HEK293 (cell line): Measurements from ENCODE around the gene ERFE.
A peak's percentile ranks its signal among the peaks of the same experiment; 100 is the strongest.

Source experiments
- CTCF ChIA-PET: fragments of 350-600 bp; formaldehyde crosslinking; extraction: SDS; loops from one replicate; lab custom pipeline; 2021; ENCODE audit warnings: antibody characterized with exemption; lab: Yijun Ruan, JAX
- POLR2A ChIA-PET: fragments of 300-600 bp; formaldehyde crosslinking; extraction: SDS; loops from one replicate; lab custom pipeline; 2020; ENCODE audit warnings: antibody characterized with exemption, inconsistent platforms; lab: Yijun Ruan, JAX
- H3K27ac ChIP-seq: fragments of 200-500 bp; sonication (Bioruptor generic); 2 replicates; pipeline ENCODE4 v1.5.1; 2014; ENCODE audit warnings: low read depth, low read length, control low read depth, inconsistent platforms; ENCODE audit errors: extremely low read depth
- H3K36me3 ChIP-seq, 2 experiments: fragments of 200-500 bp in 1 of 2; sonication (Bioruptor generic) in 1 of 2; 1 replicate in 1 of 2; 2 replicates in 1 of 2; pipeline ENCODE4 v1.5.1; 2014 to 2017; ENCODE audit warnings: inconsistent platforms in 2 of 2, low read length in 2 of 2; ENCODE audit not compliant: control insufficient read depth in 2 of 2, insufficient read depth in 1 of 2
- H3K4me1 ChIP-seq: fragments of 200-500 bp; sonication (Bioruptor generic); 2 replicates; pipeline ENCODE4 v1.5.1; 2014; ENCODE audit warnings: mild to moderate bottlenecking, low read length, inconsistent platforms; ENCODE audit not compliant: control insufficient read depth, insufficient read depth
- H3K4me3 ChIP-seq: 2 replicates; pipeline ENCODE4 v1.5.1; 2011; ENCODE audit warnings: low read depth, mild to moderate bottlenecking, control low read depth, low read length, moderate library complexity
- H3K9me3 ChIP-seq: fragments of 200-500 bp; sonication (Bioruptor generic); 2 replicates; pipeline ENCODE4 v1.5.1; 2014; ENCODE audit warnings: low read depth, low read length, inconsistent platforms; ENCODE audit not compliant: control insufficient read depth, insufficient read depth
- EGR2 ChIP-seq: fragments of 450-650 bp; formaldehyde crosslinking; IDR thresholded peaks from 2 replicates; pipeline ENCODE4 v1.5.1; 2016; ENCODE audit warnings: low read depth, missing biosample characterization, missing genetic modification characterization
- HOXA7 ChIP-seq: sonication (generic); formaldehyde crosslinking; IDR thresholded peaks from 2 replicates; pipeline ENCODE4 v1.8.1; 2022; ENCODE audit warnings: missing genetic modification reagents, borderline replicate concordance
- OSR2 ChIP-seq: fragments of 450-650 bp; formaldehyde crosslinking; IDR thresholded peaks from 2 replicates; pipeline ENCODE4 v1.5.1; 2016; ENCODE audit warnings: missing biosample characterization, missing genetic modification characterization
- RBAK ChIP-seq: fragments of 450-650 bp; formaldehyde crosslinking; IDR thresholded peaks from 2 replicates; pipeline ENCODE4 v1.5.1; 2016; ENCODE audit warnings: missing biosample characterization, missing genetic modification characterization
- REPIN1 ChIP-seq: fragments of 450-650 bp; formaldehyde crosslinking; IDR thresholded peaks from 2 replicates; pipeline ENCODE4 v1.5.1; 2017; ENCODE audit warnings: missing biosample characterization, missing genetic modification characterization, low read depth
- SP3 ChIP-seq: fragments of 450-650 bp; formaldehyde crosslinking; IDR thresholded peaks from 2 replicates; pipeline ENCODE4 v1.5.1; 2016; ENCODE audit warnings: missing biosample characterization, missing genetic modification characterization
- ZBTB44 ChIP-seq: fragments of 450-650 bp; IDR thresholded peaks from 2 replicates; pipeline ENCODE4 v1.5.1; 2018; ENCODE audit warnings: missing biosample characterization, mild to moderate bottlenecking, missing genetic modification characterization
- ZBTB7A ChIP-seq: fragments of 450-650 bp; formaldehyde crosslinking; IDR thresholded peaks from 2 replicates; pipeline ENCODE4 v1.5.1; 2016; ENCODE audit warnings: low read depth, missing biosample characterization, missing genetic modification characterization
- ZFHX2 ChIP-seq: fragments of 450-650 bp; formaldehyde crosslinking; conservative IDR thresholded peaks from 2 replicates; pipeline ENCODE4 v1.5.1; 2016; ENCODE audit warnings: missing biosample characterization, missing genetic modification characterization
- ZNF10 ChIP-seq: fragments of 450-650 bp; formaldehyde crosslinking; IDR thresholded peaks from 2 replicates; pipeline ENCODE4 v1.5.1; 2017; ENCODE audit warnings: missing biosample characterization, missing genetic modification characterization
- ZNF114 ChIP-seq: fragments of 450-650 bp; formaldehyde crosslinking; IDR thresholded peaks from 2 replicates; pipeline ENCODE4 v1.5.0; 2017; ENCODE audit warnings: missing biosample characterization, missing genetic modification characterization
- ZNF132 ChIP-seq: fragments of 450-650 bp; formaldehyde crosslinking; IDR thresholded peaks from 2 replicates; pipeline ENCODE4 v1.5.1; 2017; ENCODE audit warnings: missing biosample characterization, missing genetic modification characterization, borderline replicate concordance
- ZNF138 ChIP-seq: fragments of 450-650 bp; formaldehyde crosslinking; IDR thresholded peaks from 2 replicates; pipeline ENCODE4 v1.5.1; 2016; ENCODE audit warnings: missing biosample characterization, missing genetic modification characterization, borderline replicate concordance
- ZNF169 ChIP-seq: fragments of 450-650 bp; formaldehyde crosslinking; IDR thresholded peaks from 2 replicates; pipeline ENCODE4 v1.5.1; 2016; ENCODE audit warnings: missing biosample characterization, missing genetic modification characterization
- ZNF239 ChIP-seq: fragments of 450-650 bp; formaldehyde crosslinking; IDR thresholded peaks from 2 replicates; pipeline ENCODE4 v1.5.1; 2016; ENCODE audit warnings: missing biosample characterization, missing genetic modification characterization
- ZNF248 ChIP-seq: fragments of 450-650 bp; formaldehyde crosslinking; IDR thresholded peaks from 2 replicates; pipeline ENCODE4 v1.5.1; 2017; ENCODE audit warnings: missing biosample characterization, missing genetic modification characterization
- ZNF311 ChIP-seq: fragments of 450-650 bp; formaldehyde crosslinking; IDR thresholded peaks from 2 replicates; pipeline ENCODE4 v1.5.1; 2017; ENCODE audit warnings: missing biosample characterization, missing genetic modification characterization, borderline replicate concordance
- ZNF341 ChIP-seq: fragments of 450-650 bp; formaldehyde crosslinking; IDR thresholded peaks from 2 replicates; pipeline ENCODE4; 2016; ENCODE audit warnings: low read depth, missing biosample characterization, missing genetic modification characterization
- ZNF366 ChIP-seq: fragments of 450-650 bp; formaldehyde crosslinking; conservative IDR thresholded peaks from 2 replicates; pipeline ENCODE4 v1.5.1; 2016; ENCODE audit warnings: missing biosample characterization, missing genetic modification characterization
- ZNF394 ChIP-seq: fragments of 450-650 bp; formaldehyde crosslinking; IDR thresholded peaks from 2 replicates; pipeline ENCODE4 v1.5.1; 2016; ENCODE audit warnings: missing biosample characterization, missing genetic modification characterization, mild to moderate bottlenecking, moderate library complexity, borderline replicate concordance
- ZNF426 ChIP-seq: fragments of 450-650 bp; formaldehyde crosslinking; IDR thresholded peaks from 2 replicates; pipeline ENCODE4 v1.5.1; 2017; ENCODE audit warnings: missing biosample characterization, missing genetic modification characterization, mild to moderate bottlenecking, inconsistent platforms, moderate library complexity
- ZNF449 ChIP-seq: fragments of 450-650 bp; formaldehyde crosslinking; IDR thresholded peaks from 2 replicates; pipeline ENCODE4 v1.5.1; 2017; ENCODE audit warnings: missing biosample characterization, mild to moderate bottlenecking, missing genetic modification characterization, moderate library complexity
- ZNF529 ChIP-seq: fragments of 450-650 bp; formaldehyde crosslinking; IDR thresholded peaks from 2 replicates; pipeline ENCODE4 v1.5.1; 2017; ENCODE audit warnings: missing genetic modification characterization, missing biosample characterization; ENCODE audit not compliant: insufficient replicate concordance
- ZNF623 ChIP-seq: fragments of 450-650 bp; formaldehyde crosslinking; IDR thresholded peaks from 2 replicates; pipeline ENCODE4 v1.5.1; 2016; ENCODE audit warnings: missing biosample characterization, missing genetic modification characterization
- ZNF707 ChIP-seq: fragments of 450-650 bp; formaldehyde crosslinking; IDR thresholded peaks from 2 replicates; pipeline ENCODE4 v1.5.1; 2016; ENCODE audit warnings: missing biosample characterization, missing genetic modification characterization

Gene ERFE

DNA sequence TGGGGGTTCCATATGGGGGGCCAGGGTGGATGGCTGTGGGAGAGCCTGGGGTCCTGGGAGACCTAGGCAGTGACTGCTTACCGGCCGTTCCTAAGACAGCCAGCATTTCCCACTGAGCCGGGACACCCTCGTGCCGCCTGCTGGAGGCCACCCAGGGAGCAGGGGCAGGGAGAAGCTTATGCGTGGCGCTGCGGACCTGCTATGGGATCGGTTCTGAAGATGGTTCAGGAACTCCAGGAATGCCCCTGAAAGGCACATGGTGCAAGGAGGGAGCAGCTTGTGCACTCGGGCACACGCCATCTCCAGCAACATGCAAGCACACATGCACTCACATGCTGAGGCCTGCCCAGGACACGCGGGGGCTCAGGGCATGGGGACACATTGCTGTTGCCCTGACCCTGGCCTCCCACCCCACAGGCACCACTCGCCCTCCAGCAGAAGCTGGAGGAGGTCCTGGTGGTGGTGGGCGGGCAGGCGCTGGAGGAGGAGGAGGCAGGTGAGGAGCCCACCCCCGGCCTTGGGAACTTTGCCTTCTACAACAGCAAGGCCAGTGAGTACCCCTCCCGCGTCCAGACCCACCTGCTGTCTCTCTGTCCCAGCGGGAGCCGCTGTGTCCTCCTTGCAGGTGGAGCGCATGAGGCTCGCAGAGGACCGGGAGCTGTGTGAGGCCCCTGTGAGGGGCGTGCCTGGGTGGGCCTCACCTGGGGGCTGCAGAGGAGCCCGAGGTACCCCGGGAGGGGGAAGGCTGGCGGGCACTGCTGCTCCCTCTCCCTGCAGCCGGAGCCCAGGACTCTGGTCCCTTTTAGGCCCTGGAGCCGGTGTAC, 16.2 kb upstream of the ERFE start (continued):
- no peak for TF ChIP-seq ZNF449
- TF ChIP-seq ZNF114, result no peak
- no peak for TF ChIP-seq ZNF239 (tag by site-specific recombination)
- peak; percentile 80 for TF ChIP-seq ZFHX2 (tag by site-specific recombination)
- TF ChIP-seq ZNF426 (tag by site-specific recombination), result no peak
- no peak for TF ChIP-seq REPIN1 (tag by site-specific recombination)

- Histone ChIP-seq H3K27ac (no peak overlapping the region), H3K4me1 (no peaks in the 10 kb centered on the region), H3K36me3 (no peaks in the 10 kb centered on the region), H3K4me3 (no peak overlapping the region), H3K9me3 (no peaks in the 10 kb centered on the region)
- POLR2A ChIA-PET, result no interaction called here
- CTCF ChIA-PET, result interaction anchor here (0.6 kb wide), 1 partner anchor 12 kb away, joined by 3 read pairs; no protein-coding TSS in a partner anchor
- TF ChIP-seq ZNF169 (tag by site-specific recombination) (no peak), HOXA7 (CRISPR knock-in tag) (no peak), ZNF341 (peak; percentile 80), ZNF132 (tag by site-specific recombination) (no peak)
Measured at GRCh38 chr2:238143239-238143951, 15.4 kb upstream of the ERFE start.

GRCh38 chr2:238144262-238144661, 14.5 kb upstream of the ERFE start:
- Histone ChIP-seq H3K36me3 (no peaks in the 10 kb centered on the region), H3K4me1 (no peaks in the 10 kb centered on the region), H3K9me3 (no peaks in the 10 kb centered on the region), H3K4me3 (no peak overlapping the region), H3K27ac (no peak overlapping the region)
- ChIA-PET POLR2A (no interaction called here), CTCF (no interaction called here)
- TF ChIP-seq EGR2 (tag by site-specific recombination) (no peak), ZNF138 (no peak), ZNF366 (tag by site-specific recombination) (peak; percentile 89), ZBTB7A (tag by site-specific recombination) (no peak), OSR2 (tag by site-specific recombination) (no peak), ZBTB44 (tag by site-specific recombination) (no peak), SP3 (no peak), ZNF10 (tag by site-specific recombination) (no peak), ZNF311 (no peak), ZNF248 (tag by site-specific recombination) (no peak), ZFHX2 (tag by site-specific recombination) (0 out of 2 replicates have a peak, but pooled peaks have one; percentile 20), ZNF707 (tag by site-specific recombination) (no peak), RBAK (tag by site-specific recombination) (no peak), ZNF623 (tag by site-specific recombination) (no peak), ZNF529 (tag by site-specific recombination) (no peak), ZNF394 (no peak)
